Uterus (tissue), 4 donors: Measurements from ENCODE around the gene LRRC63. TPM values are rescaled to one million over a fixed set of nuclear protein-coding genes. Genes with fewer than 3 reads are reported as not detected.

ENCODE experiments used
- DNase-seq, 2 donors: peaks; one replicate each; pipeline ENCODE4 v3.0.0-alpha.2; 2019 to 2020
- H3K27ac ChIP-seq, 2 donors: fragments of 200-600 bp; sonication (generic); 1 replicate in 1 of 2; 2 replicates in 1 of 2; pipeline ENCODE4 v1.5.1; 2016 to 2018
- H3K27me3 ChIP-seq, 2 donors: fragments of 200-600 bp; sonication (generic); one replicate each; pipeline ENCODE4 v1.5.1; 2018 to 2019; ENCODE audit warnings: control low read depth in 1 of 2
- H3K36me3 ChIP-seq, 2 donors: fragments of 200-600 bp; sonication (generic); one replicate each; pipeline ENCODE4 v1.5.1; 2019; ENCODE audit warnings: control low read depth in 1 of 2
- H3K4me1 ChIP-seq, 2 donors: fragments of 200-600 bp; sonication (generic); one replicate each; pipeline ENCODE4 v1.5.1; 2018 to 2019; ENCODE audit warnings: control low read depth in 1 of 2
- H3K4me3 ChIP-seq, 2 donors: fragments of 200-600 bp; sonication (generic); 1 replicate in 1 of 2; 2 replicates in 1 of 2; pipeline ENCODE4 v1.5.1; 2018 to 2019; ENCODE audit warnings: mild to moderate bottlenecking in 1 of 2
- H3K9me3 ChIP-seq, 2 donors: fragments of 200-600 bp; sonication (generic); one replicate each; pipeline ENCODE4 v1.5.1; 2019; ENCODE audit warnings: control low read depth in 1 of 2
- POLR2A ChIP-seq, 2 donors: fragments of 450-650 bp; IDR thresholded peaks; one replicate each; pipeline ENCODE4 v1.6.1; 2016; ENCODE audit warnings: antibody characterized with exemption in 2 of 2, mild to moderate bottlenecking in 1 of 2, moderate library complexity in 1 of 2
- intact Hi-C: fragments of 100-400 bp; cut with DNase I; formaldehyde crosslinking; loops from one replicate; pipeline ENCODE4 v1.15.1; 2023; ENCODE audit warnings: low total_unique reads
- total RNA-seq, 4 donors: library from RNA; depleted of rRNA in 3 of 4; stranded (reverse); fragments of >200 nt in 3 of 4; gene quantifications; one replicate each; pipeline versions ENCODE4 v1.1.0 to v1.2.4, GENCODE V29; 2014 to 2023
- TF ChIP-seq, protein P1 (sequence below), 4 experiments: fragments of 200-600 bp in 2 of 4; fragments of 450-650 bp in 2 of 4; sonication (generic) in 2 of 4; IDR thresholded peaks; one replicate each; pipeline ENCODE4 v1.5.1; 2016 to 2019; ENCODE audit warnings: antibody characterized with exemption in 4 of 4, mild to moderate bottlenecking in 2 of 4, moderate library complexity in 1 of 4
- donor health status: DM: yes; HTN: yes; CAD: no.

The LRRC63 gene
- total RNA-seq, 4 donors from 2014 or later, result 1.2 TPM; not detected in 3

- intact Hi-C loops, result no loop called here
- H3K27me3 ChIP-seq, result no peaks in the 10 kb centered on the region
- DNase-seq, result no peak
- no peaks in the 10 kb centered on the region for H3K36me3 ChIP-seq
- no peaks in the 10 kb centered on the region for H3K9me3 ChIP-seq
- TF ChIP-seq, protein P1, sequence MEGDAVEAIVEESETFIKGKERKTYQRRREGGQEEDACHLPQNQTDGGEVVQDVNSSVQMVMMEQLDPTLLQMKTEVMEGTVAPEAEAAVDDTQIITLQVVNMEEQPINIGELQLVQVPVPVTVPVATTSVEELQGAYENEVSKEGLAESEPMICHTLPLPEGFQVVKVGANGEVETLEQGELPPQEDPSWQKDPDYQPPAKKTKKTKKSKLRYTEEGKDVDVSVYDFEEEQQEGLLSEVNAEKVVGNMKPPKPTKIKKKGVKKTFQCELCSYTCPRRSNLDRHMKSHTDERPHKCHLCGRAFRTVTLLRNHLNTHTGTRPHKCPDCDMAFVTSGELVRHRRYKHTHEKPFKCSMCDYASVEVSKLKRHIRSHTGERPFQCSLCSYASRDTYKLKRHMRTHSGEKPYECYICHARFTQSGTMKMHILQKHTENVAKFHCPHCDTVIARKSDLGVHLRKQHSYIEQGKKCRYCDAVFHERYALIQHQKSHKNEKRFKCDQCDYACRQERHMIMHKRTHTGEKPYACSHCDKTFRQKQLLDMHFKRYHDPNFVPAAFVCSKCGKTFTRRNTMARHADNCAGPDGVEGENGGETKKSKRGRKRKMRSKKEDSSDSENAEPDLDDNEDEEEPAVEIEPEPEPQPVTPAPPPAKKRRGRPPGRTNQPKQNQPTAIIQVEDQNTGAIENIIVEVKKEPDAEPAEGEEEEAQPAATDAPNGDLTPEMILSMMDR (IDR thresholded peaks at IDR 0.05), result no peak
- TF ChIP-seq POLR2A (IDR thresholded peaks at IDR 0.05), result no peak
- H3K4me1 ChIP-seq, result no peaks in the 10 kb centered on the region
- H3K4me3 ChIP-seq, result no peak overlapping the region
- no peak overlapping the region for H3K27ac ChIP-seq
Measured at GRCh38 chr13:46311217-46311616, 99.5 kb downstream of the LRRC63 start.

DNA sequence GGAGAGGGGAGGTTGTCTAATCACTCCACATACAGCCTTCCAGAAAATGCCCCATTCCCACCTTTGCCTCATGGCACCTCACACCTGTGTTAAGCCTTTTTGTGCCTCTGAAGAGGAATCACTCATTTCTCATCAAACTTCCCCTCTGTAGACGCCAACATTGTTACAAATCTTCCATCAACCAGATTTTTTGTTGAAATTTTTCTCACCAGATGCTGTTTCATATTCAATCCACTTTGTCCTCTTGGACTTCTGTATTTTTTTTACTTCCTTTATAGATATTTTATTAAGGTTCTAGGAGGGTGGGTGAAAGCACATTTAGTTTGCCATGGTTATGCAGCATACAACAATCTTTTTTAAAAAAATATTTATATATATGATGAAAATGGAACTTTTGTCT lies 101.3 kb downstream of the LRRC63 start:
- intact Hi-C loops, result no loop called here
- TF ChIP-seq POLR2A (IDR thresholded peaks at IDR 0.05), result no peak
- TF ChIP-seq, protein P1 (IDR thresholded peaks at IDR 0.05), result no peak
- Histone ChIP-seq H3K27ac (no peak overlapping the region), H3K27me3 (no peaks in the 10 kb centered on the region), H3K4me3 (no peak overlapping the region), H3K36me3 (no peaks in the 10 kb centered on the region), H3K9me3 (no peaks in the 10 kb centered on the region), H3K4me1 (no peaks in the 10 kb centered on the region)
- DNase-seq, result no peak

DNA sequence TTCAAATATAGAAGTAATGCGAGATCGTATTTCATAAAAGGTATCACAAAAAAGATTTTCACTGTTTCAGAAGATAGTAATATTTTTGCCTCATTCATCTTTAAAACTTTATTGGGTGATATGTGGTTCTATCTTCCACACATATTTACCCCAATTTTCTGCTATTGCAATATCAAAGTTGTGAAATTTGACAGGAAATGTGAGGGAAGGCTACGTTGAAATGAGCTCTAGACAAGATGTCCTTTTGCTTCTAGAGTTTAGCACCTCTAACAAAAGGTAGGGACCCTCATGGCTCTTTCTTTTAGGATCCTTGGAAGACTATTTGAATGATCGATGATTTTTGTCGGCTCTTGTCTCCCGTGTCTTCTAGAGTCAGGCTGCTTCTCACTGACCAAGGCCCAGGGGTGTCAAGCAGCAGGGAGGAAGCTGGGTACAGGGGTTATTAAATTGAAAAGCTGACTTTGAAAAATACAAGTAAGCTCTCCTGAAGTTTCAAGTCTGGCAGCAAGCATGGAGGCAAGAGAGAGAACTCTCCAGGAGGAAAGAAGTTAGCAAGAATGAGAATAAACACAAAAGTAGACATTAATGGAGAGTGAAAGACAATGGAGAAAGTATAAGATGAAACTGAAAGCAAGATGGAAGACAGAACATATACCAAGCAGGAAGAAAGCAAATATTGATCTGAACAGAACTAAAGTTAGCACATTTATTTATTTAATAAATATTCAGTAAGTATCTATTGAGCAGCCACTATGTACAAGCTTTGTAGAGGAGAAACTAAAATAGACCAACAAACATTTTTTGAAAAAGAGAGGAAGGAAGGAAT lies 101.9 kb downstream of the LRRC63 start:
- Histone ChIP-seq H3K9me3 (no peaks in the 10 kb centered on the region), H3K36me3 (no peaks in the 10 kb centered on the region), H3K4me1 (no peaks in the 10 kb centered on the region), H3K4me3 (no peak overlapping the region), H3K27ac (no peak overlapping the region), H3K27me3 (no peaks in the 10 kb centered on the region)
- intact Hi-C loops, result no loop called here
- DNase-seq, result no peak
- TF ChIP-seq, protein P1 (IDR thresholded peaks at IDR 0.05), result no peak
- TF ChIP-seq POLR2A (IDR thresholded peaks at IDR 0.05), result no peak

- H3K4me3 ChIP-seq, result no peak overlapping the region
- no peaks in the 10 kb centered on the region for H3K27me3 ChIP-seq
- H3K9me3 ChIP-seq, result no peaks in the 10 kb centered on the region
- no peaks in the 10 kb centered on the region for H3K4me1 ChIP-seq
- H3K27ac ChIP-seq, result no peak overlapping the region
- no peaks in the 10 kb centered on the region for H3K36me3 ChIP-seq
- intact Hi-C loops, result no loop called here
- DNase-seq, result no peak
- TF ChIP-seq, protein P1 (IDR thresholded peaks at IDR 0.05), result no peak
- TF ChIP-seq POLR2A (IDR thresholded peaks at IDR 0.05), result no peak
Measured at GRCh38 chr13:46314587-46314986, 102.9 kb downstream of the LRRC63 start.

- intact Hi-C loops, result no loop called here
- H3K27ac ChIP-seq, result no peak overlapping the region
- no peaks in the 10 kb centered on the region for H3K27me3 ChIP-seq
- TF ChIP-seq, protein P1 (IDR thresholded peaks at IDR 0.05), result no peak
- no peak for TF ChIP-seq POLR2A (IDR thresholded peaks at IDR 0.05)
- DNase-seq, result no peak
- no peaks in the 10 kb centered on the region for H3K36me3 ChIP-seq
- H3K4me3 ChIP-seq, result no peak overlapping the region
- no peaks in the 10 kb centered on the region for H3K9me3 ChIP-seq
- no peaks in the 10 kb centered on the region for H3K4me1 ChIP-seq
Measured at GRCh38 chr13:46315036-46315435, 103.3 kb downstream of the LRRC63 start.
